SU-DHL-6 (cell line): ENCODE measurements around the gene DUOX2.

Experiments used
- CTCF ChIP-seq: fragments of 200-600 bp; sonication (generic); IDR thresholded peaks from one replicate; pipeline ENCODE4 v1.5.1; 2017; ENCODE audit warnings: antibody characterized with exemption, mild to moderate bottlenecking, low read length, moderate library complexity; ENCODE audit not compliant: insufficient read depth, poor library complexity, severe bottlenecking
- EZH2phosphoT487 ChIP-seq: fragments of 200-600 bp; sonication (generic), shearing (Covaris generic); conservative IDR thresholded peaks from 2 replicates; pipeline ENCODE4 v1.6.1; 2018; ENCODE audit warnings: mild to moderate bottlenecking, antibody characterized with exemption, low read length, moderate library complexity, mixed read lengths

- no peak for TF ChIP-seq CTCF
- TF ChIP-seq EZH2phosphoT487, result no peak
Measured at GRCh38 chr15:45120081-45120972, 6.4 kb upstream of the DUOX2 start.
